RWPE2 (cell line): Measurements from ENCODE around the gene SMC3.

Experiments used
- ATAC-seq: fragments of 200-7000 bp; cut with Tn5 transposase; 3 replicates; pipeline ENCODE4 v1.9.1; 2021; ENCODE audit warnings: low read depth
- DNase-seq: peaks from one replicate; pipeline ENCODE4 v3.0.0-alpha.2; 2020; ENCODE audit warnings: low spot score
- H3K27ac ChIP-seq: fragments of 450-650 bp; 2 replicates; pipeline ENCODE4 v1.5.1; 2017; ENCODE audit warnings: mild to moderate bottlenecking; ENCODE audit not compliant: poor library complexity, severe bottlenecking
- H3K27me3 ChIP-seq: fragments of 250-450 bp; sonication (Bioruptor Pico); 2 replicates; pipeline ENCODE4 v1.5.1; 2021; ENCODE audit warnings: mild to moderate bottlenecking, moderate library complexity; ENCODE audit not compliant: insufficient read depth, poor library complexity, severe bottlenecking
- H3K36me3 ChIP-seq: fragments of 250-450 bp; sonication (Bioruptor Pico); 2 replicates; pipeline ENCODE4 v1.5.1; 2020; ENCODE audit warnings: low read depth, mild to moderate bottlenecking, moderate library complexity
- H3K4me1 ChIP-seq: fragments of 250-450 bp; sonication (Bioruptor Pico); 2 replicates; pipeline ENCODE4 v1.5.1; 2021; ENCODE audit warnings: mild to moderate bottlenecking, moderate library complexity; ENCODE audit not compliant: insufficient read depth, poor library complexity, severe bottlenecking
- H3K4me3 ChIP-seq: fragments of 250-450 bp; sonication (Bioruptor Pico); 2 replicates; pipeline ENCODE4 v1.5.1; 2021; ENCODE audit warnings: mild to moderate bottlenecking, moderate library complexity; ENCODE audit not compliant: severe bottlenecking
- H3K9me3 ChIP-seq: fragments of 250-450 bp; sonication (Bioruptor Pico); 2 replicates; pipeline ENCODE4 v1.5.1; 2021; ENCODE audit warnings: mild to moderate bottlenecking, moderate library complexity; ENCODE audit not compliant: severe bottlenecking
- TF ChIP-seq, protein P1 (sequence below): fragments of 450-650 bp; IDR thresholded peaks from one replicate; pipeline ENCODE4 v1.5.1; 2017; ENCODE audit warnings: mild to moderate bottlenecking, moderate library complexity; ENCODE audit not compliant: poor library complexity, severe bottlenecking

Gene SMC3

DNA sequence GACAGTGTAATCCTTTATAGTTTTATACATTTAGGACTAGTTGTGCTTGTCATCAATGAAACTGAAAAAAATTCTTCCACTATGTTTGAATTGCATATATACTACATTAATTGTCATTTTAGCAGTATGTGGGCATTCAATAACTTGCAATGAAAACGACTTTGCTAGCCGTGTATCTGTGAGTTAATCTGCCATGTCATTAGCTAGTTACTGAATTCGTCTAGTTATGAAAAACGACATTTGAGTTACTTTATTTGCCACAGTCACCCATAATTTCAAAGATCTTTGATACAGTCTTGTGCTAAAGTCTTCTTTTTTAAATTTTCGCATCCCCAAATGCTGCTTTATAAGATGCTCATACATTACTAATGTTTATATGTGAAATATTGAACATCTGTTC lies 18.3 kb upstream of the SMC3 start:
- H3K9me3 ChIP-seq = no peaks in the 10 kb centered on the region
- TF ChIP-seq, protein P1, sequence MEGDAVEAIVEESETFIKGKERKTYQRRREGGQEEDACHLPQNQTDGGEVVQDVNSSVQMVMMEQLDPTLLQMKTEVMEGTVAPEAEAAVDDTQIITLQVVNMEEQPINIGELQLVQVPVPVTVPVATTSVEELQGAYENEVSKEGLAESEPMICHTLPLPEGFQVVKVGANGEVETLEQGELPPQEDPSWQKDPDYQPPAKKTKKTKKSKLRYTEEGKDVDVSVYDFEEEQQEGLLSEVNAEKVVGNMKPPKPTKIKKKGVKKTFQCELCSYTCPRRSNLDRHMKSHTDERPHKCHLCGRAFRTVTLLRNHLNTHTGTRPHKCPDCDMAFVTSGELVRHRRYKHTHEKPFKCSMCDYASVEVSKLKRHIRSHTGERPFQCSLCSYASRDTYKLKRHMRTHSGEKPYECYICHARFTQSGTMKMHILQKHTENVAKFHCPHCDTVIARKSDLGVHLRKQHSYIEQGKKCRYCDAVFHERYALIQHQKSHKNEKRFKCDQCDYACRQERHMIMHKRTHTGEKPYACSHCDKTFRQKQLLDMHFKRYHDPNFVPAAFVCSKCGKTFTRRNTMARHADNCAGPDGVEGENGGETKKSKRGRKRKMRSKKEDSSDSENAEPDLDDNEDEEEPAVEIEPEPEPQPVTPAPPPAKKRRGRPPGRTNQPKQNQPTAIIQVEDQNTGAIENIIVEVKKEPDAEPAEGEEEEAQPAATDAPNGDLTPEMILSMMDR = no peak
- ATAC-seq = no peak
- no peaks in the 10 kb centered on the region for H3K36me3 ChIP-seq
- H3K4me1 ChIP-seq = no peaks in the 10 kb centered on the region
- DNase-seq = no peak
- H3K27ac ChIP-seq = no peak overlapping the region
- no peak overlapping the region for H3K4me3 ChIP-seq
- H3K27me3 ChIP-seq = no peaks in the 10 kb centered on the region

DNA sequence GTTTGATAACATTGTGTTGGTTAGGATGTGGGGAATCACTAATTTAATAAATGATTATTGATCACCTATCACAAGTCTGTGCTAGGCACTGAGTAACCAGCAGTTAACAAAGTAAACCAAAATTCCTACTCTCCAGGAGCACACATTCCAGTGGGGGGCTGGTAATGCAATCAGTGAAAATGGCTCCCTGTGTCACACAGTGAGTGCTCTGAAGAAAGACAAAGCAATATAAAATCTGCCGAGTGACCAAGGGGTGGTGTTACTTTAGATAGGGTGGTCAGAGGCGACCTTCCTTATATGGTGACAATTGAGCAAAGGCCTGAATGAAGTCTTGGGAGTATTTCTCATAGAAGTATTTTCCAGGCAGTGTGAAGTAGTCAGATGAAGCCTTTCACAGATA lies 13.6 kb upstream of the SMC3 start:
- no peaks in the 10 kb centered on the region for H3K27me3 ChIP-seq
- no peaks in the 10 kb centered on the region for H3K9me3 ChIP-seq
- H3K36me3 ChIP-seq = no peaks in the 10 kb centered on the region
- H3K4me3 ChIP-seq = no peak overlapping the region
- H3K4me1 ChIP-seq = no peaks in the 10 kb centered on the region
- H3K27ac ChIP-seq = no peak overlapping the region
- TF ChIP-seq, protein P1 = no peak
- DNase-seq = no peak
- no peak for ATAC-seq

DNA sequence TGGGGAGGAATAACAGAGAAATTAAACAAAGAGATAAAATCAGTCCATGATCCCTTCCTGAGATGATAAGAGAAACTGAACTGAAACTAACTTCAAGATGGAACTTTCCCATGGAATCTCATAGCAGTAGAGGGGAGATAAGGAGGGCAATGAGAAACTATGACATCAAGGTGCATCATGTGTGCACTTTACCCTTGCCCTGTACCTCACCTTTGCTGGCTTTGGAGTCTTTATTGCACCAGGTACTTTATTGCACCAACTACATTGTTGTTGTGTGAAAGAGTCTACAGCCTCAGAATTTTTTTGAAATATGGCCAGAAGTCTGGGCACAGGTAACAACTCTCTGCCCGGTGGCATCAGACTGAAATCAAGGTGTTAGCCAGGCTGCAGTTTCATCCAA lies 11.2 kb upstream of the SMC3 start:
- Histone ChIP-seq H3K27ac (no peak overlapping the region), H3K9me3 (no peaks in the 10 kb centered on the region), H3K27me3 (no peaks in the 10 kb centered on the region), H3K4me1 (no peaks in the 10 kb centered on the region), H3K36me3 (no peaks in the 10 kb centered on the region), H3K4me3 (no peak overlapping the region)
- DNase-seq (no peak), ATAC-seq (no peak)
- TF ChIP-seq, protein P1 = no peak

DNA sequence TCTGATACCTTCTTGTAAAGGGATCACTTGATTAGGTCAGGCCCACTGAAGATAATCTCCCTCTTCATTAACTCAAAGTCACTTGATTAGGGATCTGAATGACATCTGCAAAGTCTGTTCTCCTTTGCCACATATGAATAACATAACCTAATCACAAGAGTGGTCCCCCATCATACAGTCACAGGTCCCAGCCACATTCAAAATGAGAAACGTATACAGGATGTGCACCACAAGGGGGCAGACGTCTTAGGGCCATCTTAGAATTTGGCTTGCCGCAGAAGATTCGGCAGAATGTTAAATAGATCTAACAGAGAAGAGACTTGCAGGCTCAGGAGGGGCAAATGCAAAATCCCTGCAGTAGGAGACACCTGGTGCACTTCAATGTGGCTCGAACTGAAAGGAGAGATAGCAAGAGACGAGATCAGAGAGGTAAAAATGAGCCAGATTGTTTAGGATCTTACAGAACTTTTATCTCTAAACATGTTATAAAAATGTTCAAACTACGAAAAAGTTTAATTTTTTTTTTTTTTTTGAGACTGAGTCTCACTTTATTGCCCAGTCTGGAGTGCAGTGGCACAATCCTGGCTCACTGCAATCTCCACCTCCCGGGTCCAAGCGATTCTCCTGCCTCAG lies 10.4 kb upstream of the SMC3 start:
- Histone ChIP-seq H3K27me3 (no peaks in the 10 kb centered on the region), H3K9me3 (no peaks in the 10 kb centered on the region), H3K4me3 (no peak overlapping the region), H3K4me1 (no peaks in the 10 kb centered on the region), H3K27ac (no peak overlapping the region), H3K36me3 (no peaks in the 10 kb centered on the region)
- DNase-seq (no peak), ATAC-seq (no peak)
- TF ChIP-seq, protein P1 = peak; percentile 57

DNA sequence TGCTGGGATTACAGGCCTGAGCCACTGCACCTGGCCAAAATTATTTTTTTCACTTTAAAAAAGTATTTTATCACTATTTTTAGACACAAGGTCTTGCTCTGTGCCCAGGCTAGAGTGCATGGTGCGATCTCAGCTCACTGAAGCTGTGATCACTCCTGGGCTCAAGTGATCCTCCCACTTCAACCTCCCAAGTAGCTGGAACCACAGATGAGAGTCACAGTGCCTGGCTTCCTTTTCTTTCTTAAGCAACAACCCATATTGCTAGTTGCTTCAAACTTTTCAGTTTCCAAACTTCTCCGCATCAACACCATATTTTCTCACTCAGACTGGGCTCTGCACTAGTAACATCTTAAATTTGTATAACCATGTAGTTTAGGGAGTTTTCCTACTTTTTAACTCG lies 9.5 kb upstream of the SMC3 start:
- Histone ChIP-seq H3K9me3 (no peaks in the 10 kb centered on the region), H3K4me3 (no peak overlapping the region), H3K27me3 (no peaks in the 10 kb centered on the region), H3K4me1 (no peaks in the 10 kb centered on the region), H3K27ac (no peak overlapping the region), H3K36me3 (no peaks in the 10 kb centered on the region)
- ATAC-seq (no peak), DNase-seq (no peak)
- TF ChIP-seq, protein P1 = no peak
